ENCODE data around the gene FGFR2. TPM values are rescaled to one million over a fixed set of nuclear protein-coding genes. Genes with fewer than 3 reads are reported as not detected.
A peak's percentile ranks its signal among the peaks of the same experiment; 100 is the strongest.

FGFR2 gene
- total RNA-seq, 1 experiment from 2014 or later, result 135 TPM

DNA sequence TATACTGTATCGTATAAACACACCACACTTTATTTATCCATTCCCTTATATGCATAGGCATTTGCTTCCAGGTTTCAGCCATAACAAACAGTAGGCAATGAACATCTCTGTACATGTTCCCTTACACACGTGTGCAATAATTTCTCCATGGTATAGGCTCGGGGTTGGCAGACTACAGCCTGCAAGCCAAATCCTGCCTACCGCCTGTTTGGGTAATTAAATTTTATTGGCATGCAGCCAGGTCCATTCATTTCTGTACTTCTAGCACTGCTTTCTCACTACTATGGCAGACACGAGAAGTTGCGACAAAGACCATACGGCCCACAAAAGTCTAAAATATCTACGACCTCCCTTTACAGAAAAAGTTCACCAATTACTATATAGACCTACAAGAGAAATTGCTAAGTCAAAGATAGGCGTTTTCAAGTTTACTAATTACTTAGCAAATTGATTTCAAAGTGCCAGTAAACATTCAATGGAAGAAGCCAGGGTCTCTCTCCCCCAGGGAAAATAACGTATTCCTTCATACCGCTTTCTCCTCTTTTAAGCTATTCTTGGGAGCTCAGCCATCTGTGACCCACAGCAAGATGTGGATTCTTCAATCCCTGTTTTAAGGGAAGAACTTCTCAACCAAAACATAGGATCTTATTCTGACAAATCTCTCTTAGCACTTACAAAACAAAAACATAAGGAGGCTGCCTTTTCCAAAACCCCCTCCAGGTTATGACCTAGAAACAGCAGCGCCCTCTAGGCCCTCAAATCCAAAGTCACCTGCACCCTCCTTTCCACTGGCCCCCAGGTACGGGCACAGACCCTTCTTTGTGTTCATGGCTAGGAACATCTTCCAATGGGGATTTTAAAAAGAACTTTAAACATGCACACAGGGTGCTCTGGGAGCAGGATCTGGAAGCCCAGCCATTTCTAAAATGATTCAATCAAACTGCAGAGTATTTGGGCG, 100.5 kb downstream of the FGFR2 start:
- no peaks in the 10 kb centered on the region for H3K27me3 ChIP-seq (ENCODE audit: insufficient read depth, low read length)
- DNase-seq, result no peak
- no peaks in the 10 kb centered on the region; the same call in 1 of the 2 replicates for H3K27me3 Mint-ChIP-seq (ENCODE audit: low read depth)
- H2AK5ac ChIP-seq (ENCODE audit: insufficient read length, low read length), result no peak overlapping the region
- H3K4ac ChIP-seq (ENCODE audit: low read depth, low read length), result no peak overlapping the region
- H3K9ac ChIP-seq (ENCODE audit: extremely low read depth, insufficient read length, low read length), result no peak overlapping the region
- H3K9me3 Mint-ChIP-seq, result no peaks in the 10 kb centered on the region
- no peak overlapping the region for H3K18ac ChIP-seq (ENCODE audit: insufficient read length, low read depth, low read length)
- no peak overlapping the region for H4K5ac ChIP-seq (ENCODE audit: insufficient read length, low read depth, low read length)
- peak overlapping the region in 2 of 3 experiments; percentile 50 to 83; a peak in 3 of 7 replicates for H3K27ac Mint-ChIP-seq
- no peak overlapping the region for H3T11ph ChIP-seq (ENCODE audit: low read length)
- H3K4me1 ChIP-seq (ENCODE audit: insufficient read depth, low read length), result no peaks in the 10 kb centered on the region; the same call in 1 of the 2 replicates
- H2BK20ac ChIP-seq (ENCODE audit: low read depth, low read length, poor library complexity, severe bottlenecking), result no peak overlapping the region
- H3K23me2 ChIP-seq (ENCODE audit: insufficient read length, low read depth, low read length, poor library complexity, severe bottlenecking), result no peaks in the 10 kb centered on the region
- TF ChIP-seq, protein P1, sequence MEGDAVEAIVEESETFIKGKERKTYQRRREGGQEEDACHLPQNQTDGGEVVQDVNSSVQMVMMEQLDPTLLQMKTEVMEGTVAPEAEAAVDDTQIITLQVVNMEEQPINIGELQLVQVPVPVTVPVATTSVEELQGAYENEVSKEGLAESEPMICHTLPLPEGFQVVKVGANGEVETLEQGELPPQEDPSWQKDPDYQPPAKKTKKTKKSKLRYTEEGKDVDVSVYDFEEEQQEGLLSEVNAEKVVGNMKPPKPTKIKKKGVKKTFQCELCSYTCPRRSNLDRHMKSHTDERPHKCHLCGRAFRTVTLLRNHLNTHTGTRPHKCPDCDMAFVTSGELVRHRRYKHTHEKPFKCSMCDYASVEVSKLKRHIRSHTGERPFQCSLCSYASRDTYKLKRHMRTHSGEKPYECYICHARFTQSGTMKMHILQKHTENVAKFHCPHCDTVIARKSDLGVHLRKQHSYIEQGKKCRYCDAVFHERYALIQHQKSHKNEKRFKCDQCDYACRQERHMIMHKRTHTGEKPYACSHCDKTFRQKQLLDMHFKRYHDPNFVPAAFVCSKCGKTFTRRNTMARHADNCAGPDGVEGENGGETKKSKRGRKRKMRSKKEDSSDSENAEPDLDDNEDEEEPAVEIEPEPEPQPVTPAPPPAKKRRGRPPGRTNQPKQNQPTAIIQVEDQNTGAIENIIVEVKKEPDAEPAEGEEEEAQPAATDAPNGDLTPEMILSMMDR (conservative IDR thresholded peaks at IDR 0.05), result peak; percentile 62
- H3K79me1 ChIP-seq (ENCODE audit: insufficient read depth, low read depth, low read length, poor library complexity, severe bottlenecking), result peaks cover 9% of the 10 kb centered on the region
- peaks cover 27 to 45% of the 10 kb centered on the region in 2 experiments for H3K4me1 Mint-ChIP-seq
- H4K20me1 ChIP-seq (ENCODE audit: control insufficient read depth, insufficient read depth, insufficient read length), result no peaks in the 10 kb centered on the region
- H3K27ac ChIP-seq (ENCODE audit: insufficient read length, low read depth, low read length), result no peak overlapping the region
- H2BK120ac ChIP-seq (ENCODE audit: low read depth, low read length, poor library complexity, severe bottlenecking), result no peak overlapping the region
- 100% methylated on average over 1 of the region's 14 CpGs for WGBS (ENCODE audit: extremely low coverage, insufficient read length, low lambda C conversion rate)
- no peak overlapping the region for H4K8ac ChIP-seq (replicated peaks; ENCODE audit: insufficient read length, low read depth, low read length)
- no peak overlapping the region for H2BK15ac ChIP-seq (ENCODE audit: low read depth, low read length)
- H2BK12ac ChIP-seq (ENCODE audit: insufficient read length, low read depth, low read length), result no peak overlapping the region
- no peak overlapping the region for H3K23ac ChIP-seq (ENCODE audit: insufficient read length, low read depth, low read length)
- no peak overlapping the region for H2BK5ac ChIP-seq (ENCODE audit: insufficient read length, low read length)
- peaks cover 51 to 98% (median 97%) of the 10 kb centered on the region in 3 experiments; a peak in 6 of 7 replicates for H3K36me3 Mint-ChIP-seq (ENCODE audit: insufficient read depth in 1 of 3, low read depth in 3 of 3)
- H3K9me3 ChIP-seq (ENCODE audit: control insufficient read depth, low read depth, low read length), result no peaks in the 10 kb centered on the region
- H2AFZ ChIP-seq (ENCODE audit: low read length), result no peak overlapping the region
- H3K79me2 ChIP-seq (ENCODE audit: insufficient read depth, low read length), result no peaks in the 10 kb centered on the region
- no peak overlapping the region for H3K4me2 ChIP-seq (ENCODE audit: insufficient read depth, insufficient read length, low read length)
- no peak overlapping the region for H3K4me3 Mint-ChIP-seq
- no peak overlapping the region for H3K56ac ChIP-seq (ENCODE audit: insufficient read length, low read depth, low read length)
- no peak overlapping the region for H3K14ac ChIP-seq (ENCODE audit: insufficient read depth, low read length)
- H4K91ac ChIP-seq (ENCODE audit: insufficient read length, low read depth, low read length), result no peak overlapping the region

Data from H9 (cell line).